ENCODE data around the gene TSPAN4. TPM values are rescaled to one million over a fixed set of nuclear protein-coding genes. Genes with fewer than 3 reads are reported as not detected.

Gene TSPAN4
- total RNA-seq, 1 experiment from 2014 or later, result 131 TPM

- DNase-seq (ENCODE audit: extremely low read depth, low read depth), result no peak
Measured at GRCh38 chr11:900545-900944, 57.9 kb downstream of the TSPAN4 start.

GRCh38 chr11:901452-902061, 58.9 kb downstream of the TSPAN4 start:
- no peak for DNase-seq (ENCODE audit: extremely low read depth, low read depth)

- DNase-seq (ENCODE audit: extremely low read depth, low read depth), result no peak
Measured at GRCh38 chr11:904380-904779, 61.7 kb downstream of the TSPAN4 start.

- DNase-seq (ENCODE audit: extremely low read depth, low read depth), result no peak
Measured at GRCh38 chr11:905952-906351, 63.3 kb downstream of the TSPAN4 start.

GRCh38 chr11:907668-908067, 65.0 kb downstream of the TSPAN4 start:
- no peak for DNase-seq (ENCODE audit: extremely low read depth, low read depth)

GRCh38 chr11:908273-908672, 65.6 kb downstream of the TSPAN4 start:
- no peak for DNase-seq (ENCODE audit: extremely low read depth, low read depth)

- no peak for DNase-seq (ENCODE audit: extremely low read depth, low read depth)
Measured at GRCh38 chr11:909406-909805, 66.8 kb downstream of the TSPAN4 start.

GRCh38 chr11:910044-910588, 67.5 kb downstream of the TSPAN4 start:
- no peak for DNase-seq (ENCODE audit: extremely low read depth, low read depth)

- peak; percentile 62 for DNase-seq (ENCODE audit: extremely low read depth, low read depth)
Measured at GRCh38 chr11:910589-911030, 68.0 kb downstream of the TSPAN4 start, which contains the start of gene CHID1. Gene CHID1, minus strand, starts transcription at chr11:910810. Its CDS starts 5,994 bp downstream, at chr11:904816.

- no peak for DNase-seq (ENCODE audit: extremely low read depth, low read depth)
Measured at GRCh38 chr11:911031-911889, 68.6 kb downstream of the TSPAN4 start.

- no peak for DNase-seq (ENCODE audit: extremely low read depth, low read depth)
Measured at GRCh38 chr11:911890-912219, 69.2 kb downstream of the TSPAN4 start.

GRCh38 chr11:912266-912665, 69.6 kb downstream of the TSPAN4 start:
- no peak for DNase-seq (ENCODE audit: extremely low read depth, low read depth)

- no peak for DNase-seq (ENCODE audit: extremely low read depth, low read depth)
Measured at GRCh38 chr11:913043-913442, 70.4 kb downstream of the TSPAN4 start.

- no peak for DNase-seq (ENCODE audit: extremely low read depth, low read depth)
Measured at GRCh38 chr11:914204-914603, 71.6 kb downstream of the TSPAN4 start.

GRCh38 chr11:914747-915501, 72.3 kb downstream of the TSPAN4 start:
- DNase-seq (ENCODE audit: extremely low read depth, low read depth), result no peak

Small RNA genes within 50 kb of the gene (small RNA-seq; reads per million reads assigned to genes)
- 0 reads per million in 2 experiments for gene SNORA52

Other genes starting within 250 kb of the TSPAN4 start
- gene IRF7, start 226.9 kb upstream of the TSPAN4 start, total RNA-seq (2014; rRNA removed; shearing (Covaris generic)), result 3.8 and 5.0 TPM in 2 replicates
- gene CDHR5, start 217.9 kb upstream of the TSPAN4 start, total RNA-seq (2014; rRNA removed; shearing (Covaris generic)), result 0.05 TPM in 1 of 2 replicates, not detected in the other
- gene SCT, start 215.7 kb upstream of the TSPAN4 start, total RNA-seq (2014; rRNA removed; shearing (Covaris generic)), result not detected in 2 replicates
- 0.22 and 0.23 TPM in 2 replicates for gene DRD4, start 205.6 kb upstream of the TSPAN4 start, total RNA-seq (2014; rRNA removed; shearing (Covaris generic))
- 30.3 and 32.3 TPM in 2 replicates for gene DEAF1, start 147.6 kb upstream of the TSPAN4 start, total RNA-seq (2014; rRNA removed; shearing (Covaris generic))
- gene TMEM80, start 147.0 kb upstream of the TSPAN4 start, total RNA-seq (2014; rRNA removed; shearing (Covaris generic)), result 6.9 and 8.9 TPM in 2 replicates
- gene EPS8L2, start 136.6 kb upstream of the TSPAN4 start, total RNA-seq (2014; rRNA removed; shearing (Covaris generic)), result 12.8 and 13.9 TPM in 2 replicates
- gene TALDO1, start 95.4 kb upstream of the TSPAN4 start, total RNA-seq (2014; rRNA removed; shearing (Covaris generic)), result 383 and 408 TPM in 2 replicates
- 21.6 and 23.0 TPM in 2 replicates for gene GATD1, start 65.4 kb upstream of the TSPAN4 start, total RNA-seq (2014; rRNA removed; shearing (Covaris generic))
- gene CEND1, start 52.8 kb upstream of the TSPAN4 start, total RNA-seq (2014; rRNA removed; shearing (Covaris generic)), result not detected in 2 replicates
- gene SLC25A22, start 44.6 kb upstream of the TSPAN4 start, total RNA-seq (2014; rRNA removed; shearing (Covaris generic)), result 16.2 and 20.8 TPM in 2 replicates
- 3.1 and 3.6 TPM in 2 replicates for gene PIDD1, start 37.6 kb upstream of the TSPAN4 start, total RNA-seq (2014; rRNA removed; shearing (Covaris generic))
- 1,205 and 1,442 TPM in 2 replicates for gene RPLP2, start 32.9 kb upstream of the TSPAN4 start, total RNA-seq (2014; rRNA removed; shearing (Covaris generic))
- gene PNPLA2, start 23.9 kb upstream of the TSPAN4 start, total RNA-seq (2014; rRNA removed; shearing (Covaris generic)), result 15.0 and 15.7 TPM in 2 replicates
- 5.0 and 5.5 TPM in 2 replicates for gene CRACR2B, start 14.9 kb upstream of the TSPAN4 start, total RNA-seq (2014; rRNA removed; shearing (Covaris generic))
- gene CD151, start 9.9 kb upstream of the TSPAN4 start, total RNA-seq (2014; rRNA removed; shearing (Covaris generic)), result 292 and 302 TPM in 2 replicates
- gene POLR2L, start 323 bp upstream of the TSPAN4 start, total RNA-seq (2014; rRNA removed; shearing (Covaris generic)), result 143 and 174 TPM in 2 replicates
- 31.2 and 36.8 TPM in 2 replicates for gene CHID1, start 68.0 kb downstream of the TSPAN4 start, total RNA-seq (2014; rRNA removed; shearing (Covaris generic))
- gene AP2A2, start 83.0 kb downstream of the TSPAN4 start, total RNA-seq (2014; rRNA removed; shearing (Covaris generic)), result 25.1 and 35.9 TPM in 2 replicates
- not detected in 2 replicates for gene MUC6, start 193.9 kb downstream of the TSPAN4 start, total RNA-seq (2014; rRNA removed; shearing (Covaris generic))
- gene MUC2, start 232.0 kb downstream of the TSPAN4 start, total RNA-seq (2014; rRNA removed; shearing (Covaris generic)), result not detected in 2 replicates